GM12865 (cell line): Measurements from ENCODE around the gene SYTL3.
A peak's percentile ranks its signal among the peaks of the same experiment; 100 is the strongest.

Experiments
- DNase-seq: peaks from one replicate; pipeline ENCODE4 v3.0.0; 2010; ENCODE audit warnings: low read depth
- H3K4me3 ChIP-seq: 2 replicates; pipeline ENCODE4 v1.5.1; 2011; ENCODE audit warnings: mild to moderate bottlenecking, low read depth, low read length, control low read depth
- CTCF ChIP-seq: IDR thresholded peaks from 2 replicates; pipeline ENCODE4 v1.5.1; 2011; ENCODE audit warnings: low read length, control low read depth, low read depth, inconsistent platforms; ENCODE audit not compliant: insufficient read depth; ENCODE audit errors: missing control alignments

The SYTL3 gene

GRCh38 chr6:158705386-158706126 is 55.7 kb downstream of the SYTL3 start:
- DNase-seq: no peak
- H3K4me3 ChIP-seq: no peak overlapping the region
- no peak for TF ChIP-seq CTCF

GRCh38 chr6:158706369-158706982 is 56.6 kb downstream of the SYTL3 start:
- peak; percentile 9 for TF ChIP-seq CTCF

DNA sequence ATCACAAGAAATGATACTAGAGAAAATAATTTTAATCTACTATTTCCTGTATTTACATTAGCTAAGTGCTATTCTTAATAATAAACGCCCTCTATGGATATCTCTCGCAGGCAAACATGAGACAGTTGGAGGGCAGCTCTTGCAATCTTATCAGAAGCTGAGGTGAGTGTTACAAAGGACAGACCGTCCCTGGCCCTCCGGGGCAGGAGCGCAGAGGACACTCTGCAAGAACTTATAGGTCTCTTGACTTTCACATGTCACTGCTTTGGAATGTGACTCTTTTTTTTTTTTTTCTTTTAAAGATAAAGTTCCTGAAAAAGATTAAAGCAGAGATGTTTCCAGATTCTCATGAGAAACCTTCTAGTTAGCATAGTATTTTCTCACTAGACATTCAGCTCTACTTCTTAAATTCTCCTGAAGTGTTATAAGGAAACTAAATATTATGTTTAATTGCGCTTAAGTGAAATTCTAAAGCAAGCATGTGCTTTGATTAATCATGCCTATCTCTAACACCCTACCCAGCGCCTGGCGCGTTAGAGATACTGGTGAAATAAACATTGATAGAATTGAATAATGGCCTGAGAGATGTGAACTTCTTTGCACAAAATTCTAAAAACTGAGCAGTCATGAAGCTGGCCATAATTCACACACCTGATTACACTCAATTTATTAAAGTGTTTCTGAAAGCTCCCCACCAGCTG is 57.4 kb downstream of the SYTL3 start:
- DNase-seq: no peak
- H3K4me3 ChIP-seq: no peak overlapping the region
- no peak for TF ChIP-seq CTCF

More at GRCh38 chr6:158706369-158706982, 56.6 kb downstream of the SYTL3 start:
- no peak overlapping the region for H3K4me3 ChIP-seq
- DNase-seq: no peak

DNA sequence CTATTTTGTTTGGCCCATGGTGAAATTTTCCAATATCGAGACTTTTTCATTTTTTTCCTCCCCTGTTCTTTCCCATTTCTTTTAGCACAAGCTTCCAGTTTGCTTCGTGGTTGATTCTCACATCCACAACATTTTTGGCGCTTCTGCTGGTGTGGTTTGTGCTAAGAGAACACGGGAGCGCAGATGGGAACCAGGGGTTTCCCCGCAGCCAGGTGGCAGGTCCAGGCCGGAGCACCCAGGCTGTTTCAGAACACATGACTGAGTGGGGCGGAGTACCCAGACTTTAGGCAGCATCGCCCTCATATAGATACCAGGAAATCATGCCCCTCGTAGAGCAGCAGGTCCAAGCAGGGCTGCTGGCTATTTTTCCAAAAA is 58.0 kb downstream of the SYTL3 start:
- no peak overlapping the region for H3K4me3 ChIP-seq
- peak; percentile 45 for DNase-seq
- TF ChIP-seq CTCF: no peak

DNA sequence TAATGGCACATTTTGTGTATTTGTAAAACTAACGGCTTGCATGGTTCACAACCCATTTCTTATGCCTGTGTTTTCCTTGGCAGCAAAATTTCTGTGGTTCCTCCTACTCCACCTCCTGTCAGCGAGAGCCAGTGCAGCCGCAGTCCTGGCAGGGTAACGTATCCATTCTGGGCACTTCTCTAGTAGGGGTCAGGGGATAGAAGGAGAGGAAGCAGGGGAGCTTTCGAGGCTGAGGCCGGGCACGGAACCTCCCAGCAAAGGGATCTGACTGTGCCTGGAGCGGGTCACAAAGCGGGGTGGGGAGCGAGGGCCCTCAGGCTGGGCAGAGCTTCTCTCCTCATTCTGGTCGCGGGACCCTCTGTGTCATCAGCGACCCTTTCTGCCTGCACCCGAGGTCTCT is 58.4 kb downstream of the SYTL3 start:
- no peak for TF ChIP-seq CTCF
- H3K4me3 ChIP-seq: no peak overlapping the region
- no peak for DNase-seq

DNA sequence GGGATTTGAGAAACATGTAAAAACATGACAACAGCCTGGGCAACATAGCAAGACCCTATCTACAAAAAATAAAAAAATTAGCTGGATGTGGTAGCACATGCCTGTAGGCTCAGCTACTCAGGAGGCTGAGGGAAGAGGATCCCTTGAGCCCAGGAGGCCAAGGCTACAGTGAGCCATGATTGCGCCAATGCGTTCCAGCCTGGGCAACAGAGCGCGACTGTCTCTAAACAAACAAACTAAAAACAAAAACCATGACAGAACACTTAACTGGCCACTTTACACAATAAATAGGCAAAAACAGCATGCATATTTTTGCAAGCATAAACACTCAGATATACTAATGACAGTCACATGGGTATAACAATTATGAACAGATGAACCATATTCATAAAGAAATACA is 60.0 kb downstream of the SYTL3 start:
- no peak overlapping the region for H3K4me3 ChIP-seq
- DNase-seq: no peak
- TF ChIP-seq CTCF: no peak
